Measurements from ENCODE around the gene KLK14.

The KLK14 gene

DNA sequence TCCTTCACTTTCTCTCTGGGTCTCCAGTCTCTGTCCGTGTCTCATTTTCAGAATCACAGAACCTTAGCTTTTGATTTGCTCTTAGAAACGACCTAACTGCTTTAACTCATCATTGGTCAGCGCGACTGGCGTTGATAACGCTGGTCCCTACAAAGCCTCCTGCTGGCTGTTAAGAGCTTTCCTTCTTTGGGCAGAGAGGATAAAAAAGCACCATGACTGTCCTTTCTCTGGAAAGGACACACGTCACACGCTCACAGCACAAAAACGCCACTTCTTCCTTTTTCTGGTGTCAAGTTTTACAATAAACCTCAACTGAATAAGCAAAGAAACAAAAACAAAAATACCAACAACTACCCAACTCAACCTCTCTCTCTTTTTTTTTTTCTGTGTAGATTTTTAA, 46.2 kb downstream of the KLK14 start:
- TF ChIP-seq CTCF (IDR thresholded peaks at IDR 0.05; ENCODE audit: control insufficient read depth, extremely low read depth, insufficient read depth), result no peak
- no peak overlapping the region for H3K4me3 ChIP-seq (ENCODE audit: low read depth, low read length)
- no peak for DNase-seq (ENCODE audit: low read depth)

GRCh38 chr19:51034704-51035103, 48.0 kb downstream of the KLK14 start, which contains the start of gene KLK12:
Gene KLK12, minus strand, starts transcription at chr19:51035002. Its CDS starts 381 bp downstream, at chr19:51034621.
- DNase-seq (ENCODE audit: low read depth), result no peak
- no peak for TF ChIP-seq CTCF (IDR thresholded peaks at IDR 0.05; ENCODE audit: control insufficient read depth, extremely low read depth, insufficient read depth)
- H3K4me3 ChIP-seq (ENCODE audit: low read depth, low read length), result no peak within 1 kb of the TSS

- H3K4me3 ChIP-seq (ENCODE audit: low read depth, low read length), result no peak overlapping the region
- TF ChIP-seq CTCF (IDR thresholded peaks at IDR 0.05; ENCODE audit: control insufficient read depth, extremely low read depth, insufficient read depth), result no peak
- no peak for DNase-seq (ENCODE audit: low read depth)
Measured at GRCh38 chr19:51031880-51032225, 50.8 kb downstream of the KLK14 start.

DNA sequence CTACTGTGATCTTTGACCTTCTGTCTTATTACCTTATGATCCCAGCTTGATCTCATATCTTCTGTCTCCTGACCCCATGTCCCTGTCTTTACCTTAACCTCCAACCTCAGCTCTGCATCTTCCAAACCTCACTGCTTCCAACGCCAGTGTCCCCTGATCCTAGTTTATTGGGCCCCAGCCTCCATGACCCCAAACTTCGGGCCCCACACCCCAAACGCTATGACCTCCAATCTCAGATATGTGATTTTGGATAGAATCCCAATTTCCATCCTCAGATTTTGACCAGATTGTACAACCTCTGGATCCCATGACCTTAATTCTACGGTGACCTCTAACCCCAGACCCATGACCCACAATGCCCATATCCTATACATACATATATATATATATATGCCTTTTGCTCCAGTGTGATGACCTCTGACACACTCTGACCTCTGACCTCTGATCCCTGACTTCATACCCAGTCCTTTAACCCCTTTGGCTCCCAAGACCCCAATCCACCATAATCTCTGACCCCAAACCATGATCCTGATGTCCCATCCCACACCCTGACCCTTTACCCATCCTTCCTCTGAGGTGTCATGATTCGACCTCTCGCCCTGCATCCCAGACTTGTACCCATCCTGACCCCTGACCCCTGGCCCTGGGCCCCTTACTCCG, 51.3 kb downstream of the KLK14 start:
- H3K4me3 ChIP-seq (ENCODE audit: low read depth, low read length), result no peak overlapping the region
- DNase-seq (ENCODE audit: low read depth), result no peak
- no peak for TF ChIP-seq CTCF (IDR thresholded peaks at IDR 0.05; ENCODE audit: control insufficient read depth, extremely low read depth, insufficient read depth)

- TF ChIP-seq CTCF (IDR thresholded peaks at IDR 0.05; ENCODE audit: control insufficient read depth, extremely low read depth, insufficient read depth), result no peak
- no peak overlapping the region for H3K4me3 ChIP-seq (ENCODE audit: low read depth, low read length)
- DNase-seq (ENCODE audit: low read depth), result no peak
Measured at GRCh38 chr19:51030631-51031030, 52.1 kb downstream of the KLK14 start.

DNA sequence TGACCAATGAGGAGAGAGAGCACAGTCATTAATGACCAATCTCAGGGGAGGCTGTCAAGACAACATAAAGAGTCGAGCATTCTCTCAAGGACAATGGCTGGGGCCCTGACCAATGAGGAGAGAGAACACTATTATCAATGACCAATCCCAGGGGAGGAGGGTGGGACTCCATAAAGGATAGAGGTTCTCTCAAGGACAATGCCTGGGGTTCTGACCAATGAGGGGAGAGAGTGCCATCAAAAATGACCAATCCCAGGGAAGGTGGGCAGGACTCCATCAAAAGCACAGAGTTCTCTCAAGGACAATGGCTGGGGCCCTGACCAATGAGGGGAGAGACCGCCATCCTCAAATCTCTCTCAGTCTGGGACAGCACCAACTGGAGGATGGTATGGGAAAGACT, 53.0 kb downstream of the KLK14 start:
- TF ChIP-seq CTCF (IDR thresholded peaks at IDR 0.05; ENCODE audit: control insufficient read depth, extremely low read depth, insufficient read depth), result no peak
- DNase-seq (ENCODE audit: low read depth), result no peak
- no peak overlapping the region for H3K4me3 ChIP-seq (ENCODE audit: low read depth, low read length)

Data from LNCaP clone FGC (cell line).